Keratinocyte (primary cell): ENCODE measurements around the gene ZNF446. TPM values are rescaled to one million over a fixed set of nuclear protein-coding genes. Genes with fewer than 3 reads are reported as not detected.

ENCODE experiments used
- DNase-seq: peaks from one replicate; pipeline ENCODE4 v3.0.0-alpha.2; 2011; ENCODE audit warnings: low read depth, missing footprints, low spot score
- FAIRE-seq: peaks from 2 replicates; lab custom pipeline; 2011; peaks lifted over from hg19 to GRCh38; lab: Jason Lieb, UNC
- H2AFZ ChIP-seq: 2 replicates; pipeline ENCODE4 v1.6.0; 2012; ENCODE audit warnings: low read length, control low read depth, inconsistent platforms; ENCODE audit not compliant: control insufficient read depth
- H3K27ac ChIP-seq: 2 replicates; pipeline ENCODE4 v1.5.1; 2011; ENCODE audit warnings: low read length; ENCODE audit not compliant: control insufficient read depth, insufficient read depth
- H3K27me3 ChIP-seq: 3 replicates; pipeline ENCODE4 v1.6.0; 2011; ENCODE audit warnings: low read length; ENCODE audit not compliant: control insufficient read depth, insufficient read depth; ENCODE audit errors: extremely low read depth
- H3K36me3 ChIP-seq, 2 experiments: 2 replicates in 1 of 2; 3 replicates in 1 of 2; pipeline ENCODE4 v1.5.1; 2011; ENCODE audit warnings: low read length in 2 of 2, mild to moderate bottlenecking in 1 of 2; ENCODE audit not compliant: control insufficient read depth in 2 of 2, insufficient read depth in 2 of 2; ENCODE audit errors: extremely low read depth in 1 of 2
- H3K4me1 ChIP-seq: 3 replicates; pipeline ENCODE4 v1.5.1; 2011; ENCODE audit warnings: low read length; ENCODE audit not compliant: control insufficient read depth, insufficient read depth; ENCODE audit errors: extremely low read depth
- H3K4me2 ChIP-seq: 3 replicates; pipeline ENCODE4 v1.6.0; 2011; ENCODE audit warnings: low read depth, low read length; ENCODE audit not compliant: control insufficient read depth, insufficient read depth; ENCODE audit errors: extremely low read depth
- H3K4me3 ChIP-seq, 3 experiments: fragments of 200-600 bp in 1 of 3; sonication (generic) in 1 of 3; 2 replicates in 2 of 3; 3 replicates in 1 of 3; pipeline ENCODE4 v1.5.1; 2011 to 2016; ENCODE audit warnings: low read length in 3 of 3, mild to moderate bottlenecking in 3 of 3, control low read depth in 2 of 3, inconsistent platforms in 1 of 3, low read depth in 1 of 3, mixed read lengths in 1 of 3, mixed run types in 1 of 3, moderate library complexity in 1 of 3; ENCODE audit not compliant: control insufficient read depth in 2 of 3, insufficient read depth in 2 of 3; ENCODE audit errors: extremely low read depth in 1 of 3
- H3K79me2 ChIP-seq: 2 replicates; pipeline ENCODE4 v1.6.0; 2012; ENCODE audit warnings: low read length; ENCODE audit not compliant: control insufficient read depth, insufficient read depth
- H3K9ac ChIP-seq: 3 replicates; pipeline ENCODE4 v1.6.0; 2011; ENCODE audit warnings: low read length; ENCODE audit not compliant: control insufficient read depth, insufficient read depth; ENCODE audit errors: extremely low read depth
- H3K9me1 ChIP-seq: 3 replicates; pipeline ENCODE4 v1.6.0; 2011; ENCODE audit warnings: low read length; ENCODE audit not compliant: control insufficient read depth, insufficient read depth; ENCODE audit errors: extremely low read depth
- H3K9me3 ChIP-seq: 2 replicates; pipeline ENCODE4 v1.5.1; 2012; ENCODE audit warnings: low read depth, low read length; ENCODE audit not compliant: control insufficient read depth
- H4K20me1 ChIP-seq: 3 replicates; pipeline ENCODE4 v1.6.0; 2011; ENCODE audit warnings: low read length; ENCODE audit not compliant: control insufficient read depth, insufficient read depth; ENCODE audit errors: extremely low read depth
- CTCF ChIP-seq, 3 experiments: IDR thresholded peaks in 1 of 3; conservative IDR thresholded peaks in 1 of 3; optimal IDR thresholded peaks in 1 of 3; 2 replicates in 2 of 3; 3 replicates in 1 of 3; pipeline versions ENCODE3 to v1.5.1; 2011; ENCODE audit warnings: low read length in 3 of 3, mild to moderate bottlenecking in 3 of 3, moderate library complexity in 2 of 3, control low read depth in 1 of 3, inconsistent platforms in 1 of 3; ENCODE audit not compliant: insufficient read depth in 2 of 3; ENCODE audit errors: extremely low read depth in 1 of 3
- EZH2 ChIP-seq: IDR thresholded peaks from one replicate; pipeline ENCODE4 v1.6.1; 2012; ENCODE audit warnings: inconsistent platforms, mild to moderate bottlenecking, low read length, moderate library complexity
- dilution Hi-C: fragments of 300-500 bp; cut with MboI; formaldehyde crosslinking; loops from one replicate; pipeline ENCODE4 v1.7.0; 2020; ENCODE audit warnings: low sequenced_read_pairs; ENCODE audit not compliant: extremely low pct_ligation_motif_present
- polyA plus RNA-seq, 5 experiments: library from polyadenylated mRNA; depleted of rRNA in 3 of 5; stranded (reverse) in 3 of 5; stranded (forward) in 1 of 5; unstranded in 1 of 5; fragments of >200 nt; gene quantifications; 1 replicate in 1 of 5; 2 replicates in 3 of 5; 3 replicates in 1 of 5; pipeline versions ENCODE4 v1.2.1 to v1.2.3, GENCODE V29; 2011 to 2012; ENCODE audit warnings: missing spikeins in 2 of 5, low read depth in 1 of 5, low replicate concordance in 1 of 5

ZNF446 gene
- polyA plus RNA-seq, 1 donor (not counting 4 experiments of a cell fraction or from before 2014, with no cell fraction given) = 2.1 TPM

GRCh38 chr19:58480831-58481230 is 4.7 kb downstream of the ZNF446 start:
- Histone ChIP-seq H2AFZ (no peak overlapping the region), H3K79me2 (no peaks in the 10 kb centered on the region), H3K36me3 (peaks cover 7 to 9% of the 10 kb centered on the region in 2 experiments), H3K9me3 (no peaks in the 10 kb centered on the region), H3K9ac (no peak overlapping the region), H3K4me3 (no peak overlapping the region), H3K4me2 (no peak overlapping the region), H3K9me1 (no peaks in the 10 kb centered on the region), H3K4me1 (peaks cover 7% of the 10 kb centered on the region), H3K27me3 (no peaks in the 10 kb centered on the region), H4K20me1 (no peaks in the 10 kb centered on the region), H3K27ac (no peak overlapping the region)
- DNase-seq (no peak), FAIRE-seq (no peak)
- TF ChIP-seq CTCF (optimal IDR thresholded peaks at IDR 0.05 in 1 of 3, IDR thresholded peaks at IDR 0.05 in 1 of 3, conservative IDR thresholded peaks at IDR 0.05 in 1 of 3; ENCODE audit: extremely low read depth in 1 of 3, insufficient read depth in 2 of 3, low read length in 3 of 3) (no peak), EZH2 (no peak)
- dilution Hi-C loops = no loop called here

GRCh38 chr19:58482372-58482771 is 6.2 kb downstream of the ZNF446 start:
- DNase-seq (no peak), FAIRE-seq (no peak)
- no peak overlapping the region for H3K9ac ChIP-seq
- H3K9me1 ChIP-seq = no peaks in the 10 kb centered on the region
- no peaks in the 10 kb centered on the region for H3K79me2 ChIP-seq
- no peak overlapping the region for H3K27ac ChIP-seq
- H4K20me1 ChIP-seq = no peaks in the 10 kb centered on the region
- no peak overlapping the region for H3K4me2 ChIP-seq
- H3K4me1 ChIP-seq = peaks cover 3% of the 10 kb centered on the region
- TF ChIP-seq EZH2 (no peak), CTCF (optimal IDR thresholded peaks at IDR 0.05 in 1 of 3, IDR thresholded peaks at IDR 0.05 in 1 of 3, conservative IDR thresholded peaks at IDR 0.05 in 1 of 3; ENCODE audit: extremely low read depth in 1 of 3, insufficient read depth in 2 of 3, low read length in 3 of 3) (no peak)
- dilution Hi-C loops = no loop called here
- H3K27me3 ChIP-seq = no peaks in the 10 kb centered on the region
- H2AFZ ChIP-seq = no peak overlapping the region
- no peak overlapping the region for H3K4me3 ChIP-seq
- H3K36me3 ChIP-seq = peaks cover 7 to 9% of the 10 kb centered on the region in 2 experiments
- H3K9me3 ChIP-seq = no peaks in the 10 kb centered on the region
